PC-9 (cell line): ENCODE results near the gene CFAP92. TPM values are rescaled to one million over a fixed set of nuclear protein-coding genes. Genes with fewer than 3 reads are reported as not detected.
"Not testable (repeated sequence)": the region's sequence is repeated elsewhere in the genome, so short reads cannot be mapped to it uniquely, and the experiment has no call there.

Experiments used
- BruUV-seq: library from RNA; stranded (reverse); fragments of 400-500 nt; replicated peaks from 2 replicates; lab custom pipeline; 2021; lab: Mats Ljungman, UMichigan
- CTCF ChIA-PET: fragments of 300-600 bp; sonication (Branson Sonifier 250); formaldehyde crosslinking; loops from one replicate; lab custom pipeline; 2022; ENCODE audit warnings: antibody characterized with exemption; lab: Charles Lee
- POLR2A ChIA-PET: fragments of 300-600 bp; sonication (Branson Sonifier 250); formaldehyde crosslinking; loops from one replicate; lab custom pipeline; 2022; ENCODE audit warnings: antibody characterized with exemption; ENCODE audit not compliant: unreplicated experiment; lab: Charles Lee
- DNase-seq, 2 experiments: peaks; one replicate each; pipeline versions ENCODE4 v3.0.0 to v3.0.0-alpha.2; 2015 to 2022; ENCODE audit warnings: mixed read lengths in 1 of 2
- H2AFZ ChIP-seq: fragments of 200-600 bp; sonication (generic); 2 replicates; pipeline ENCODE4 v1.8.1; 2017; ENCODE audit warnings: antibody characterized with exemption
- H3F3A ChIP-seq: fragments of 200-600 bp; sonication (generic); 2 replicates; pipeline ENCODE4 v1.8.1; 2017; ENCODE audit warnings: antibody characterized with exemption, mild to moderate bottlenecking, low read depth; ENCODE audit not compliant: insufficient read depth
- H3K27ac ChIP-seq: fragments of 200-600 bp; sonication (generic); 2 replicates; pipeline ENCODE4 v1.6.1; 2016; ENCODE audit warnings: mixed run types
- H3K27me3 ChIP-seq: fragments of 200-600 bp; sonication (generic); 2 replicates; pipeline ENCODE4 v1.6.1; 2016; ENCODE audit warnings: low read depth, mixed run types; ENCODE audit not compliant: insufficient read depth
- H3K36me3 ChIP-seq: fragments of 200-600 bp; sonication (generic); 2 replicates; pipeline ENCODE4 v1.6.1; 2016; ENCODE audit warnings: low read depth, mixed run types
- H3K4me1 ChIP-seq: fragments of 200-600 bp; sonication (generic); replicated peaks from 2 replicates; pipeline ENCODE4 v1.6.1; 2016; ENCODE audit warnings: mixed run types; ENCODE audit not compliant: insufficient read depth
- H3K4me2 ChIP-seq: fragments of 200-600 bp; sonication (generic); 2 replicates; pipeline ENCODE4 v1.6.1; 2017; ENCODE audit warnings: mixed run types
- H3K4me3 ChIP-seq: fragments of 200-600 bp; sonication (generic); 2 replicates; pipeline ENCODE4 v1.6.1; 2016; ENCODE audit warnings: mixed run types
- H3K79me2 ChIP-seq: fragments of 200-600 bp; sonication (generic); 2 replicates; pipeline ENCODE4 v1.6.1; 2017; ENCODE audit warnings: low read depth, mixed run types
- H3K9me2 ChIP-seq: fragments of 200-600 bp; sonication (generic); 2 replicates; pipeline ENCODE4 v1.8.1; 2017; ENCODE audit warnings: mild to moderate bottlenecking; ENCODE audit not compliant: insufficient read depth
- H3K9me3 ChIP-seq: fragments of 200-600 bp; sonication (generic); 2 replicates; pipeline ENCODE4 v1.8.1; 2016; ENCODE audit warnings: low read depth; ENCODE audit not compliant: insufficient read depth
- H4K20me1 ChIP-seq: fragments of 200-600 bp; sonication (generic); 2 replicates; pipeline ENCODE4 v1.8.1; 2017; ENCODE audit not compliant: insufficient read depth
- EZH2 ChIP-seq: fragments of 200-600 bp; sonication (generic); IDR thresholded peaks from 2 replicates; pipeline ENCODE4 v1.8.0; 2017; ENCODE audit warnings: antibody characterized with exemption, low read depth
- intact Hi-C: fragments of 100-400 bp; cut with micrococcal nuclease; formaldehyde crosslinking; loops from one replicate; pipeline ENCODE4 v1.10.0; 2022; ENCODE audit not compliant: unreplicated experiment
- total RNA-seq: library from RNA; stranded (reverse); gene quantifications from 2 replicates; pipeline ENCODE4 v1.2.3, GENCODE V29; 2021
- TF ChIP-seq, protein P1 (sequence below): fragments of 200-600 bp; sonication (generic); conservative IDR thresholded peaks from 2 replicates; pipeline ENCODE4 v1.6.1; 2017; ENCODE audit warnings: mixed run types, antibody characterized with exemption, mild to moderate bottlenecking, moderate library complexity

CFAP92 gene
- total RNA-seq, 1 experiment from 2014 or later, result 4.3 TPM

DNA sequence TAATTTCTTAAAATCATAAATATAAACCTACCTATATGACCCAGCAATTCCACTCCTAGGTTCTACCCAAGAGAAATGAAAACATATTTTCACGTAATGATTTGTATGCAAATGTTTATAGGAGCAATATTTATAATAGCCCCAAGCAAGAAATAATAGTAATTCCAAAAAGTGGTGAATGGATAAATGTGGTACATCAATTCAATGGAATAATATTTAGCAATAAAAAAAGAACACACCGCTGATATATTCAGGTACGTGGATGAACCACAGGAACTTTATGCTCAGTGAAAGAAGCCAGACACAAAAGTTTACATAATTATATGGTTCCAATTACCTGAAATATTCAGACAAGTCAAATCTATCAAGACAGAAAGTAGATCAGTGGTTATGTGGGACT lies 64.5 kb downstream of the CFAP92 start:
- Histone ChIP-seq H2AFZ (no peak overlapping the region), H3K9me3 (peaks cover 24% of the 10 kb centered on the region), H3K27ac (no peak overlapping the region), H3K4me1 (no peaks in the 10 kb centered on the region), H3F3A (peaks cover 5% of the 10 kb centered on the region; the same call in 1 of the 2 replicates), H3K4me2 (no peak overlapping the region), H3K9me2 (no peaks in the 10 kb centered on the region), H3K36me3 (no peaks in the 10 kb centered on the region), H4K20me1 (no peaks in the 10 kb centered on the region), H3K27me3 (no peaks in the 10 kb centered on the region), H3K4me3 (no peak overlapping the region), H3K79me2 (no peaks in the 10 kb centered on the region)
- no peak for DNase-seq
- TF ChIP-seq, protein P1, sequence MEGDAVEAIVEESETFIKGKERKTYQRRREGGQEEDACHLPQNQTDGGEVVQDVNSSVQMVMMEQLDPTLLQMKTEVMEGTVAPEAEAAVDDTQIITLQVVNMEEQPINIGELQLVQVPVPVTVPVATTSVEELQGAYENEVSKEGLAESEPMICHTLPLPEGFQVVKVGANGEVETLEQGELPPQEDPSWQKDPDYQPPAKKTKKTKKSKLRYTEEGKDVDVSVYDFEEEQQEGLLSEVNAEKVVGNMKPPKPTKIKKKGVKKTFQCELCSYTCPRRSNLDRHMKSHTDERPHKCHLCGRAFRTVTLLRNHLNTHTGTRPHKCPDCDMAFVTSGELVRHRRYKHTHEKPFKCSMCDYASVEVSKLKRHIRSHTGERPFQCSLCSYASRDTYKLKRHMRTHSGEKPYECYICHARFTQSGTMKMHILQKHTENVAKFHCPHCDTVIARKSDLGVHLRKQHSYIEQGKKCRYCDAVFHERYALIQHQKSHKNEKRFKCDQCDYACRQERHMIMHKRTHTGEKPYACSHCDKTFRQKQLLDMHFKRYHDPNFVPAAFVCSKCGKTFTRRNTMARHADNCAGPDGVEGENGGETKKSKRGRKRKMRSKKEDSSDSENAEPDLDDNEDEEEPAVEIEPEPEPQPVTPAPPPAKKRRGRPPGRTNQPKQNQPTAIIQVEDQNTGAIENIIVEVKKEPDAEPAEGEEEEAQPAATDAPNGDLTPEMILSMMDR, result no peak
- TF ChIP-seq EZH2, result no peak
- ChIA-PET CTCF (no interaction called here), POLR2A (no interaction called here)
- no TSS peak for BruUV-seq
- intact Hi-C loops, result no loop called here

DNA sequence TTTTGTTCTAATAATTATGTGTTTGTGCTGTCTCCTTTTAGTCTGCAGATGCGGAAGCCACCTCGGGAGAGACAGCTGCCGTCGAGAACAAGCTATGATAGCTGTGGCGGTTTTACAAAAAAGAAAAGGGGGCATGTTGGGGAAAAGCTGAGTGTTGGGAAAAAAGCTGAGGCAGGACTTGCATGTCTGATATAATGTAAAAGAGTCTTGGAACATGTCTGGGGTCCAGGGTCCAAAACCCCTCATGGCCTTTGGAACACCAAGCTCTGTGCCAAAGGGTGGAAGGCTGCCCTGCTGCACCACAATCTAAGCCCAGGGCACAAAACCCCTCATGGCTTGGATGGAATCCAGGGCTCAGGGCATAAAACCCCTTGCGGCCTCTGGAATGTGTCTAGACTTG lies 69.9 kb downstream of the CFAP92 start:
- H3K4me1 ChIP-seq, H3K4me2 ChIP-seq, H3K27ac ChIP-seq, H3K27me3 ChIP-seq, H3K36me3 ChIP-seq, H3F3A ChIP-seq, intact Hi-C loops, H2AFZ ChIP-seq, H3K79me2 ChIP-seq, H3K9me2 ChIP-seq, BruUV-seq, H4K20me1 ChIP-seq, DNase-seq, H3K4me3 ChIP-seq: not testable (repeated sequence)
- CTCF ChIA-PET, result interaction anchor here (0.6 kb wide), 1 partner anchor 205 kb away, joined by 4 read pairs; no protein-coding TSS in a partner anchor
- POLR2A ChIA-PET, result interaction anchor here (0.7 kb wide), 2 partner anchors 230 to 830 kb away, joined by 3 to 12 read pairs; no protein-coding TSS in a partner anchor
- H3K9me3 ChIP-seq, result peaks cover 33% of the 10 kb centered on the region

DNA sequence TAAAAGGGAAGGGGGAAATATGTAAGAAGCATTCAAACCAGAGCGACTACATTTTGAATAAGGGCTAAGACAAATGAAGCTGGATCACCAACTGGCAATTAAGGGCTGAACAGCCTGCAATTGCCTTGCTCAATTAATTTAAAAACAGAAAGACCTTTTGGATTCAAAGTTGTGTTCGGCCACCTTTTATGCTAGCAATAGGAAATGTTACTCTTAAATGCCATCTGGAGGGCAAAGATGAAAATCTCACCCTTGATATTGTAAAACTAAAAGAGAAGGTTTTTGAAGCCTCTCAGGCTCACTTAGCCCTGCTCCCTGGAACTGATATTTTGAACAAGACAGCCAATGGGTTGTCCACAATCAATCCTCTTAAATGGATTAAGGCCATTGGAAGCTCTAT lies 70.3 kb downstream of the CFAP92 start:
- Histone ChIP-seq H3K79me2 (no peaks in the 10 kb centered on the region), H3K9me3 (peaks cover 33% of the 10 kb centered on the region), H2AFZ (no peak overlapping the region), H3K9me2 (no peaks in the 10 kb centered on the region), H3K4me3 (no peak overlapping the region), H3K27ac (no peak overlapping the region), H4K20me1 (no peaks in the 10 kb centered on the region), H3F3A (peaks cover 5% of the 10 kb centered on the region; the same call in 1 of the 2 replicates), H3K4me2 (no peak overlapping the region), H3K27me3 (no peaks in the 10 kb centered on the region), H3K36me3 (no peaks in the 10 kb centered on the region), H3K4me1 (no peaks in the 10 kb centered on the region)
- ChIA-PET CTCF (interaction anchor here (0.6 kb wide), 1 partner anchor 205 kb away, joined by 4 read pairs; no protein-coding TSS in a partner anchor), POLR2A (interaction anchor here (0.7 kb wide), 2 partner anchors 230 to 829 kb away, joined by 3 to 12 read pairs; no protein-coding TSS in a partner anchor)
- intact Hi-C loops, result no loop called here
- no TSS peak for BruUV-seq
- DNase-seq, result no peak
- no peak for TF ChIP-seq EZH2
- TF ChIP-seq, protein P1, result no peak
